K562 (cell line): Measurements from ENCODE around the gene MSRB3.

Experiments used
- KHSRP ChIP-seq: fragments of 450-650 bp; IDR thresholded peaks from 2 replicates; pipeline ENCODE4 v1.6.1; 2017
- SRF ChIP-seq, 2 experiments: fragments of 250-450, 450-650 bp in 1 of 2; sonication (Bioruptor Pico) in 1 of 2; sonication (generic) in 1 of 2; formaldehyde crosslinking; IDR thresholded peaks; 2 replicates each; pipeline versions ENCODE4 v1.5.0 to v1.5.1; 2020 to 2022; ENCODE audit warnings: mild to moderate bottlenecking in 1 of 2, missing genetic modification reagents in 1 of 2
- ZFX ChIP-seq: sonication (generic); formaldehyde crosslinking; IDR thresholded peaks from 2 replicates; pipeline ENCODE4 v1.8.0; 2022; ENCODE audit warnings: mild to moderate bottlenecking, missing genetic modification reagents, moderate library complexity
- TF ChIP-seq, protein P1 (sequence below): sonication (generic); formaldehyde crosslinking; IDR thresholded peaks from 2 replicates; pipeline ENCODE4 v1.8.1; 2022; ENCODE audit warnings: missing genetic modification reagents
- TF ChIP-seq, protein P2 (sequence below), 3 experiments: IDR thresholded peaks in 2 of 3; conservative IDR thresholded peaks in 1 of 3; 2 replicates each; pipeline ENCODE4 v1.5.1; 2011 to 2012; ENCODE audit warnings: low read length in 3 of 3, mild to moderate bottlenecking in 3 of 3, control low read depth in 2 of 3, improper control_type of control experiment in 1 of 3, inconsistent platforms in 1 of 3, low read depth in 1 of 3, mixed read lengths in 1 of 3, moderate library complexity in 1 of 3; ENCODE audit not compliant: insufficient read depth in 2 of 3
- TF ChIP-seq, protein P3 (sequence below): fragments of 450-650 bp; formaldehyde crosslinking; IDR thresholded peaks from 2 replicates; pipeline ENCODE4 v1.4.0; 2022; ENCODE audit warnings: mild to moderate bottlenecking, moderate library complexity

DNA sequence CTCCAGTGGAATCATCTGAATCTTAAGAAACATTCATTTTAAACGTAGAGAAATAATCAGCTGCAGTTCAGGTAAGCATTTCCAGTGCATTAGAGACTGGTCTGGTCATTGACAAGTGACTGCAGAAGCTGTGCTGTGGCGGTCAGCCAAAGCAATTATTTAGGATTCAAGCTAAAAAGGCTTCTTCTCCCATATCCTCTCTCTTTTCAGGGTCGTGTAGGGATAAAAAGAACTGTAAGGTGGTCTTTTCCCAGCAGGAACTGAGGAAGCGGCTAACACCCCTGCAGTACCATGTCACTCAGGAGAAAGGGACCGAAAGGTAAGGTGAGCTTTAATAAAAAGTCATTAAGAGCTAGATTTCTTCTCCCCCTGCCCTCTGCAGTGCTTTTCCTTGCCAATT, 48.1 kb downstream of the MSRB3 start:
- TF ChIP-seq SRF (CRISPR knock-in tag; IDR thresholded peaks at IDR 0.05) (no peak), KHSRP (no peak), ZFX (CRISPR knock-in tag) (no peak)
- TF ChIP-seq, protein P1, sequence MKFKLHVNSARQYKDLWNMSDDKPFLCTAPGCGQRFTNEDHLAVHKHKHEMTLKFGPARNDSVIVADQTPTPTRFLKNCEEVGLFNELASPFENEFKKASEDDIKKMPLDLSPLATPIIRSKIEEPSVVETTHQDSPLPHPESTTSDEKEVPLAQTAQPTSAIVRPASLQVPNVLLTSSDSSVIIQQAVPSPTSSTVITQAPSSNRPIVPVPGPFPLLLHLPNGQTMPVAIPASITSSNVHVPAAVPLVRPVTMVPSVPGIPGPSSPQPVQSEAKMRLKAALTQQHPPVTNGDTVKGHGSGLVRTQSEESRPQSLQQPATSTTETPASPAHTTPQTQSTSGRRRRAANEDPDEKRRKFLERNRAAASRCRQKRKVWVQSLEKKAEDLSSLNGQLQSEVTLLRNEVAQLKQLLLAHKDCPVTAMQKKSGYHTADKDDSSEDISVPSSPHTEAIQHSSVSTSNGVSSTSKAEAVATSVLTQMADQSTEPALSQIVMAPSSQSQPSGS (CRISPR knock-in tag) = no peak
- TF ChIP-seq, protein P2, sequence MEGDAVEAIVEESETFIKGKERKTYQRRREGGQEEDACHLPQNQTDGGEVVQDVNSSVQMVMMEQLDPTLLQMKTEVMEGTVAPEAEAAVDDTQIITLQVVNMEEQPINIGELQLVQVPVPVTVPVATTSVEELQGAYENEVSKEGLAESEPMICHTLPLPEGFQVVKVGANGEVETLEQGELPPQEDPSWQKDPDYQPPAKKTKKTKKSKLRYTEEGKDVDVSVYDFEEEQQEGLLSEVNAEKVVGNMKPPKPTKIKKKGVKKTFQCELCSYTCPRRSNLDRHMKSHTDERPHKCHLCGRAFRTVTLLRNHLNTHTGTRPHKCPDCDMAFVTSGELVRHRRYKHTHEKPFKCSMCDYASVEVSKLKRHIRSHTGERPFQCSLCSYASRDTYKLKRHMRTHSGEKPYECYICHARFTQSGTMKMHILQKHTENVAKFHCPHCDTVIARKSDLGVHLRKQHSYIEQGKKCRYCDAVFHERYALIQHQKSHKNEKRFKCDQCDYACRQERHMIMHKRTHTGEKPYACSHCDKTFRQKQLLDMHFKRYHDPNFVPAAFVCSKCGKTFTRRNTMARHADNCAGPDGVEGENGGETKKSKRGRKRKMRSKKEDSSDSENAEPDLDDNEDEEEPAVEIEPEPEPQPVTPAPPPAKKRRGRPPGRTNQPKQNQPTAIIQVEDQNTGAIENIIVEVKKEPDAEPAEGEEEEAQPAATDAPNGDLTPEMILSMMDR (IDR thresholded peaks at IDR 0.05 in 2 of 3, conservative IDR thresholded peaks at IDR 0.05 in 1 of 3; ENCODE audit: insufficient read depth in 2 of 3, low read depth in 1 of 3, low read length in 3 of 3) = no peak
- TF ChIP-seq, protein P3, sequence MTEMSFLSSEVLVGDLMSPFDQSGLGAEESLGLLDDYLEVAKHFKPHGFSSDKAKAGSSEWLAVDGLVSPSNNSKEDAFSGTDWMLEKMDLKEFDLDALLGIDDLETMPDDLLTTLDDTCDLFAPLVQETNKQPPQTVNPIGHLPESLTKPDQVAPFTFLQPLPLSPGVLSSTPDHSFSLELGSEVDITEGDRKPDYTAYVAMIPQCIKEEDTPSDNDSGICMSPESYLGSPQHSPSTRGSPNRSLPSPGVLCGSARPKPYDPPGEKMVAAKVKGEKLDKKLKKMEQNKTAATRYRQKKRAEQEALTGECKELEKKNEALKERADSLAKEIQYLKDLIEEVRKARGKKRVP (CRISPR knock-in tag) = no peak
